CD4-positive, alpha-beta T cell (primary cell): ENCODE data around the gene HTRA1. TPM values are rescaled to one million over a fixed set of nuclear protein-coding genes. Genes with fewer than 3 reads are reported as not detected.
A peak's percentile ranks its signal among the peaks of the same experiment; 100 is the strongest.

Experiments
- ATAC-seq: fragments of 200-7000 bp; cut with Tn5 transposase; one replicate; pipeline ENCODE4 v1.10.0; 2022; ENCODE audit warnings: mild to moderate bottlenecking; ENCODE audit not compliant: poor library complexity
- CTCF ChIA-PET: fragments of 350-600 bp; sonication (Branson Sonifier 250); formaldehyde crosslinking; loops from one replicate; lab custom pipeline; 2021; ENCODE audit warnings: antibody characterized with exemption, inconsistent platforms; lab: Charles Lee
- POLR2A ChIA-PET: fragments of 350-600 bp; sonication (Branson Sonifier 250); formaldehyde crosslinking; loops from one replicate; lab custom pipeline; 2021; ENCODE audit warnings: antibody characterized with exemption, inconsistent platforms; lab: Charles Lee
- DNase-seq, 14 experiments: peaks; one replicate each; pipeline ENCODE4 v3.0.0-alpha.2; 2013 to 2020; ENCODE audit warnings: mixed read lengths in 2 of 14
- H3K27ac ChIP-seq, 2 donors: one replicate each; pipeline versions ENCODE4 v1.5.1 to v1.7.0; 2013; ENCODE audit warnings: low read length in 2 of 2, low read depth in 1 of 2, mild to moderate bottlenecking in 1 of 2
- H3K27me3 ChIP-seq, 2 experiments: 1 replicate in 1 of 2; 2 replicates in 1 of 2; pipeline versions ENCODE4 v1.6.1 to v1.7.0; 2013; ENCODE audit warnings: low read length in 2 of 2, control low read depth in 1 of 2, mild to moderate bottlenecking in 1 of 2, moderate library complexity in 1 of 2; ENCODE audit not compliant: insufficient read depth in 2 of 2, control insufficient read depth in 1 of 2
- H3K36me3 ChIP-seq: one replicate; pipeline ENCODE4 v1.6.1; 2013; ENCODE audit warnings: low read length, control low read depth; ENCODE audit not compliant: insufficient read depth
- H3K4me1 ChIP-seq: one replicate; pipeline ENCODE4 v1.6.1; 2013; ENCODE audit warnings: low read length, control low read depth; ENCODE audit not compliant: insufficient read depth
- H3K4me3 ChIP-seq: one replicate; pipeline ENCODE4 v1.5.1; 2013; ENCODE audit warnings: mild to moderate bottlenecking, low read length, moderate library complexity
- H3K9me3 ChIP-seq, 2 experiments: 1 replicate in 1 of 2; 2 replicates in 1 of 2; pipeline versions ENCODE4 v1.6.1 to v1.7.0; 2013; ENCODE audit warnings: low read length in 2 of 2, mild to moderate bottlenecking in 2 of 2, control low read depth in 1 of 2, moderate library complexity in 1 of 2; ENCODE audit not compliant: control insufficient read depth in 1 of 2, insufficient read depth in 1 of 2
- H3K27ac Mint-ChIP-seq: one replicate; pipeline ENCODE4 v1.8.0; 2020; ENCODE audit warnings: mixed read lengths
- H3K27me3 Mint-ChIP-seq: one replicate; pipeline ENCODE4 v1.8.0; 2021; ENCODE audit warnings: mixed read lengths
- H3K36me3 Mint-ChIP-seq: one replicate; pipeline ENCODE4 v1.8.0; 2021; ENCODE audit warnings: low read depth, mixed read lengths
- H3K4me1 Mint-ChIP-seq: one replicate; pipeline ENCODE4 v1.8.0; 2021; ENCODE audit warnings: low read depth, mixed read lengths
- H3K4me3 Mint-ChIP-seq: one replicate; pipeline ENCODE4 v1.8.0; 2020; ENCODE audit warnings: mild to moderate bottlenecking, mixed read lengths
- H3K9me3 Mint-ChIP-seq: one replicate; pipeline ENCODE4 v1.8.0; 2020; ENCODE audit warnings: mixed read lengths
- CTCF ChIP-seq: fragments of 200-600 bp; IDR thresholded peaks from one replicate; pipeline ENCODE4 v1.8.0; 2022; ENCODE audit warnings: antibody characterized with exemption, mild to moderate bottlenecking
- intact Hi-C, 2 experiments: fragments of 100-400 bp; cut with DNase I in 1 of 2; cut with micrococcal nuclease in 1 of 2; formaldehyde crosslinking; loops; one replicate each; pipeline versions ENCODE4 v1.15.1 to v1.9.0; 2023 to 2025; cut with DNase I, micrococcal nuclease
- microRNA-seq: library from miRNA; unstranded; fragments of <30 nt; microRNA quantifications from one replicate; pipeline ENCODE4 v1.2.0, GENCODE V29; 2021; ENCODE audit warnings: borderline microRNAs expressed, borderline replicate concordance
- total RNA-seq, 174 experiments: library from RNA in 2 of 174; stranded (reverse) in 2 of 174; gene quantifications; one replicate each; pipeline ENCODE4 v1.2.3 and lab custom pipeline; 2021 to 2026

Gene HTRA1
- total RNA-seq, 2 experiments from 2014 or later = not detected

- H3K4me1 ChIP-seq = peaks cover 27% of the 10 kb centered on the region
- POLR2A ChIA-PET = no interaction called here
- intact Hi-C loops = loop anchor here (5.0 to 10.0 kb wide), 2 partner anchors 48 to 994 kb away; no protein-coding TSS in a partner anchor
- no peaks in the 10 kb centered on the region for H3K36me3 Mint-ChIP-seq
- ATAC-seq (no peak), DNase-seq (no peak)
- H3K27ac ChIP-seq = no peak within 1 kb of the TSS
- H3K27ac Mint-ChIP-seq = no peak within 1 kb of the TSS
- CTCF ChIA-PET = no interaction called here
- H3K9me3 Mint-ChIP-seq = no peaks in the 10 kb centered on the region
- no peaks in the 10 kb centered on the region for H3K36me3 ChIP-seq
- H3K4me1 Mint-ChIP-seq = peaks cover 41% of the 10 kb centered on the region
- TF ChIP-seq CTCF = no peak
- H3K27me3 Mint-ChIP-seq = peaks cover 5% of the 10 kb centered on the region
- peaks cover 0 to 5% of the 10 kb centered on the region in 2 experiments for H3K9me3 ChIP-seq
- H3K27me3 ChIP-seq = peaks cover 0 to 9% of the 10 kb centered on the region in 2 experiments
- H3K4me3 ChIP-seq = no peak within 1 kb of the TSS
- H3K4me3 Mint-ChIP-seq = no peak within 1 kb of the TSS
Measured at GRCh38 chr10:122560279-122560804, 99.0 kb downstream of the HTRA1 start, which contains the start of gene DMBT1. Gene DMBT1 (plus strand): TSS chr10:122560754. CDS start chr10:122560771, 17 bp downstream.

GRCh38 chr10:122561212-122561611 is 99.9 kb downstream of the HTRA1 start:
- no peak for TF ChIP-seq CTCF
- Histone ChIP-seq H3K4me3 (no peak overlapping the region), H3K9me3 (peaks cover 0 to 5% of the 10 kb centered on the region in 2 experiments), H3K27ac (no peak overlapping the region), H3K36me3 (no peaks in the 10 kb centered on the region), H3K27me3 (peaks cover 0 to 9% of the 10 kb centered on the region in 2 experiments), H3K4me1 (peaks cover 31% of the 10 kb centered on the region)
- intact Hi-C loops = loop anchor here (5.0 to 10.0 kb wide), 2 partner anchors 49 to 994 kb away; no protein-coding TSS in a partner anchor
- ChIA-PET CTCF (no interaction called here), POLR2A (interaction anchor here (0.5 kb wide), 1 partner anchor 227 kb away, joined by 3 read pairs; no protein-coding TSS in a partner anchor)
- no peaks in the 10 kb centered on the region for H3K36me3 Mint-ChIP-seq
- no peak for ATAC-seq
- H3K9me3 Mint-ChIP-seq = no peaks in the 10 kb centered on the region
- peaks cover 12% of the 10 kb centered on the region for H3K27me3 Mint-ChIP-seq
- DNase-seq = no peak
- H3K4me1 Mint-ChIP-seq = peaks cover 44% of the 10 kb centered on the region
- H3K4me3 Mint-ChIP-seq = no peak overlapping the region
- H3K27ac Mint-ChIP-seq = no peak overlapping the region

GRCh38 chr10:122561792-122562191 is 100.4 kb downstream of the HTRA1 start:
- H3K4me1 Mint-ChIP-seq = peaks cover 43% of the 10 kb centered on the region
- no peak overlapping the region for H3K27ac Mint-ChIP-seq
- ATAC-seq (no peak), DNase-seq (no peak)
- Histone ChIP-seq H3K27ac (no peak overlapping the region), H3K4me1 (peaks cover 31% of the 10 kb centered on the region), H3K4me3 (no peak overlapping the region), H3K9me3 (peaks cover 0 to 5% of the 10 kb centered on the region in 2 experiments), H3K27me3 (peaks cover 0 to 9% of the 10 kb centered on the region in 2 experiments), H3K36me3 (no peaks in the 10 kb centered on the region)
- no peak overlapping the region for H3K4me3 Mint-ChIP-seq
- TF ChIP-seq CTCF = no peak
- POLR2A ChIA-PET = interaction anchor here (0.5 kb wide), 1 partner anchor 228 kb away, joined by 3 read pairs; no protein-coding TSS in a partner anchor
- no peaks in the 10 kb centered on the region for H3K9me3 Mint-ChIP-seq
- CTCF ChIA-PET = no interaction called here
- peaks cover 12% of the 10 kb centered on the region for H3K27me3 Mint-ChIP-seq
- no peaks in the 10 kb centered on the region for H3K36me3 Mint-ChIP-seq
- intact Hi-C loops = loop anchor here (5.0 to 10.0 kb wide), 2 partner anchors 49 to 993 kb away; no protein-coding TSS in a partner anchor

Small RNAs within 50 kb of the gene (microRNA-seq; reads per million reads assigned to microRNA genes)
- 12.2 reads per million, percentile 40 among the genes with 10 or more reads in this experiment for gene MIR3941

Other genes starting within 250 kb of the HTRA1 start
- not detected for gene BTBD16, start 190.3 kb upstream of the HTRA1 start, total RNA-seq
- 10 to 100 TPM; 24.9 to 26.8 TPM for gene PLEKHA1, start 86.8 kb upstream of the HTRA1 start, total RNA-seq
- gene ARMS2, start 6.9 kb upstream of the HTRA1 start, total RNA-seq = not detected
- not detected for gene DMBT1, start 99.2 kb downstream of the HTRA1 start, total RNA-seq
- not detected for gene C10orf120, start 238.3 kb downstream of the HTRA1 start, total RNA-seq